HG02970 (cell line): Measurements from ENCODE around the gene TMEM181.
"Not testable (repeated sequence)": the region's sequence is repeated elsewhere in the genome, so short reads cannot be mapped to it uniquely, and the experiment has no call there.

Experiments used
- ATAC-seq: cut with Tn5 transposase; IDR thresholded peaks from one replicate; pipeline ENCODE4 v1.9.1; 2021; ENCODE audit warnings: mild to moderate bottlenecking, moderate library complexity, moderate number of reproducible peaks; ENCODE audit not compliant: unreplicated experiment, low FRiP score

Gene TMEM181

GRCh38 chr6:158536891-158537798 lies 22.7 kb upstream of the TMEM181 start:
- no peak for ATAC-seq

- ATAC-seq, result no peak
These were observed 21.1 kb upstream of the TMEM181 start for GRCh38 chr6:158538741-158539140.

GRCh38 chr6:158539413-158539812 lies 20.5 kb upstream of the TMEM181 start:
- ATAC-seq, result no peak

- ATAC-seq, result no peak
These were observed 20.0 kb upstream of the TMEM181 start for GRCh38 chr6:158539881-158540280.

- ATAC-seq, result no peak
These were observed 16.2 kb upstream of the TMEM181 start for GRCh38 chr6:158543606-158544185.

GRCh38 chr6:158544428-158544827 lies 15.5 kb upstream of the TMEM181 start:
- ATAC-seq, result no peak

- no peak for ATAC-seq
These were observed 14.6 kb upstream of the TMEM181 start for GRCh38 chr6:158545043-158545966.

GRCh38 chr6:158548418-158549161 lies 11.3 kb upstream of the TMEM181 start:
- ATAC-seq, result no peak

- no peak for ATAC-seq
These were observed 7.7 kb upstream of the TMEM181 start for GRCh38 chr6:158552055-158552795.

GRCh38 chr6:158552796-158553138 lies 7.1 kb upstream of the TMEM181 start:
- no peak for ATAC-seq

- ATAC-seq, result no peak
These were observed 5.1 kb upstream of the TMEM181 start for GRCh38 chr6:158554611-158555361.

- ATAC-seq, result no peak
These were observed 3.8 kb upstream of the TMEM181 start for GRCh38 chr6:158556113-158556512.

- ATAC-seq, result not testable (repeated sequence)
These were observed 2.8 kb upstream of the TMEM181 start for GRCh38 chr6:158557110-158557509.

GRCh38 chr6:158557927-158558326 lies 2.0 kb upstream of the TMEM181 start:
- no peak for ATAC-seq

- ATAC-seq, result no peak
These were observed 1.2 kb upstream of the TMEM181 start for GRCh38 chr6:158558415-158559306.

- ATAC-seq, result no peak
These were observed 475 bp upstream of the TMEM181 start for GRCh38 chr6:158559338-158559894.

- no peak for ATAC-seq
These were observed 987 bp downstream of the TMEM181 start for GRCh38 chr6:158560836-158561320.
